ENCODE data around the gene DGKI.

- TF ChIP-seq CTCF (IDR thresholded peaks at IDR 0.05; ENCODE audit: low read length) (no peak), EZH2 (IDR thresholded peaks at IDR 0.05; ENCODE audit: borderline replicate concordance, low read length) (no peak)
These were observed 457.9 kb downstream of the DGKI start for GRCh38 chr7:137388916-137389315.
